Left renal pelvis (tissue), 4 donors: ENCODE results near the gene CREB3L1. TPM values are rescaled to one million over a fixed set of nuclear protein-coding genes. Genes with fewer than 3 reads are reported as not detected.

ENCODE experiments used
- DNase-seq, 4 donors: peaks; one replicate each; pipeline ENCODE4 v3.0.0-alpha.2; 2013; ENCODE audit warnings: low read depth in 4 of 4, low spot score in 3 of 4
- polyA plus RNA-seq, 4 donors: library from polyadenylated mRNA; unstranded; fragments of 120-200 nt; gene quantifications; one replicate each; pipeline ENCODE4 v1.2.1, GENCODE V29; 2013; ENCODE audit not compliant: insufficient read length in 4 of 4

CREB3L1 gene
- polyA plus RNA-seq, 4 donors = 15.7 to 73.2 (median 19.8) TPM

GRCh38 chr11:46361283-46362155 lies 84.1 kb downstream of the CREB3L1 start:
- DNase-seq = no peak

- no peak for DNase-seq
These were observed 84.9 kb downstream of the CREB3L1 start for GRCh38 chr11:46362156-46363030.

DNA sequence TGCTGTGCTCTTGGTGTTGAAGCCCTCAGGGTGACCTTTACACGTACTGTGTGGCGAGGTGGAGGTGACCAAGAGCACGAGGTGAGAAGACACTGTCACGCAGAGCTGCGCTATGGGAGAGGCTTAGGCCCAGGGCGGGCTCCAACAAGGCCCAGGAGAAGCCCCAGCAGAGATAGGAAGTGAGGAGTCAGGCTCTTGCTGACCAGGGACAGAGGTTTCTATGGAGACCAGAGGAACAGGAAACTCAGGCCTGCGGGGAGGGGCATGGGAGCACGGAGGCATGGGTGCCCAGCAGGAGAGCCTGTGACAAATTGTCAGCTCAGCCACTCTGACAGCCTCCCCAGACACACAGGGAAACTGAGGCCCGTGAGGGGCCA lies 85.6 kb downstream of the CREB3L1 start:
- no peak for DNase-seq

- no peak for DNase-seq
These were observed 86.1 kb downstream of the CREB3L1 start for GRCh38 chr11:46363455-46364005.

- DNase-seq = no peak
These were observed 86.6 kb downstream of the CREB3L1 start for GRCh38 chr11:46364056-46364455.

DNA sequence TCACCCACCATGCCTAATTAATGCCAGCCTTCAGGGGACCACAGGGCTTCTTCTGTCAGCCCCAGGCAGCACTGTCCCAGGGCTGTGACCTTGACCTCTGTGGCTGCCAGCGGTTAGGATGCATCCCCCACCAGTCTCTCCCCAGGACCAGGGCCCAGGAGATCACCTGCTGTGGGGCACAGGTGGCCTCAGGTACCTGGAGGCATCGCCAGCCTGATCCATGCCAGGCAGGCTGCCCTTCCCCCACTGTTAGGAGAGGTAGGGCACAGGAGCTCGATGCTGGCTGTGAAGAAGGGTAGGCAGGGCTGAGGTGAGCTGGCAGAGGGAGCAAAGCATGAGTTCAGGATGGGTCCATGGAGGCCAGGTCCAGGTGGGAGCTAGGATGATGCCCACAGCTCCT lies 87.3 kb downstream of the CREB3L1 start:
- no peak for DNase-seq

- no peak for DNase-seq
These were observed 88.8 kb downstream of the CREB3L1 start for GRCh38 chr11:46366260-46366659.

- DNase-seq = no peak
These were observed 89.2 kb downstream of the CREB3L1 start for GRCh38 chr11:46366661-46367161.

DNA sequence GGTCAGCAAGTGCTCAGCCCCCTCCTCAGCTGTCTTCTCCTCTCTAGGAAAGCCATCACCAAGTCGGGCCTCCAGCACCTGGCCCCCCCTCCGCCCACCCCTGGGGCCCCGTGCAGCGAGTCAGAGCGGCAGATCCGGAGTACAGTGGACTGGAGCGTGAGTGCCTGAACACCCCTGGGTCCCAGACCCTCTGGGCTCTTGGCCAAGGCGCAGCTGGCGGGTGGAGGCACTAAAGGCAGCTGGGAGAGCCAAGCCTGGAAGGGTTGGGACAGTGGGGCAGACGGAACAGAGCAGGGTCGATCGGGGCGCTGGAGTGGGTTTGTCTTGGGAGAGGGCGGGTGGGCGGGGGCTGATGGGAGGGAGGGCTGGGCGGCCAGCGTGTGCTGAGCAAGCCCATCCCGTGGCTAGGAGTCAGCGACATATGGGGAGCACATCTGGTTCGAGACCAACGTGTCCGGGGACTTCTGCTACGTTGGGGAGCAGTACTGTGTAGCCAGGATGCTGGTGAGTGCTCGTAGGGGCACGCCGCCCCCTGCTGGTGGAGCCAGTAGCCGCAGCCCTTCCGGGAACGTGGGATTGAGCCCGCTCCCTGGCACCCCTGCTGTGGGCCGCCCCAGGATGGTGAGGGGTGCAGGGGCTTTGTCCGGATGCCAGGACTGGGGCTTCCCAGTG lies 89.9 kb downstream of the CREB3L1 start:
- DNase-seq = no peak

DNA sequence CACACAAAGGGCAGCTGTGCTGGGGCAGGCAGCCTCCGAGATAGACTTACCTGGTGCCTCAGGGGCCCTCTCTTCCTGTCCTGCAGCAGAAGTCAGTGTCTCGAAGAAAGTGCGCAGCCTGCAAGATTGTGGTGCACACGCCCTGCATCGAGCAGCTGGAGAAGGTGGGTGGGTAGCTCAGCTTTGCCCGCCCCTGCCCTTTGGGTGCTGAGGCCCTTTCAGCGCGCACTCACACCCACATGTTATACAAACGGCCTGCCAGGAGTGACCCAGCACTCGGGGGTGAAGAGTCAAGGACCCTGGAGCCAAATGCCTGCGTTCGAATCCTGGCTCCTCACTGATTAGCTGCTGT lies 90.4 kb downstream of the CREB3L1 start:
- DNase-seq = no peak

- no peak for DNase-seq
These were observed 92.1 kb downstream of the CREB3L1 start for GRCh38 chr11:46369458-46370152.

- no peak for DNase-seq
These were observed 92.8 kb downstream of the CREB3L1 start for GRCh38 chr11:46370253-46370652.

Other genes starting within 250 kb of the CREB3L1 start
- gene PHF21A, start 156.2 kb upstream of the CREB3L1 start, polyA plus RNA-seq = 10 to 100 TPM; 44.2 to 57.6 (median 53.2) TPM
- 10 to 100 TPM; 27.3 to 44.6 (median 34.0) TPM for gene DGKZ, start 69.8 kb downstream of the CREB3L1 start, polyA plus RNA-seq
- 100 to 1,000 TPM; 559 to 862 (median 739) TPM for gene MDK, start 104.0 kb downstream of the CREB3L1 start, polyA plus RNA-seq
- gene CHRM4, start 114.1 kb downstream of the CREB3L1 start, polyA plus RNA-seq = under 1 TPM; 0.11 to 0.34 (median 0.21) TPM